Esophagus muscularis mucosa (tissue), 4 donors: ENCODE measurements around the gene RNASEH2A.
"Not testable (repeated sequence)": the region's sequence is repeated elsewhere in the genome, so short reads cannot be mapped to it uniquely, and the experiment has no call there.

Source experiments
- EP300 ChIP-seq: sonication (generic); formaldehyde crosslinking; IDR thresholded peaks from one replicate; pipeline ENCODE4 v1.6.1; 2017; ENCODE audit warnings: antibody characterized with exemption
- POLR2A ChIP-seq: fragments of 450-650 bp; IDR thresholded peaks from one replicate; pipeline ENCODE4 v1.6.1; 2017; ENCODE audit warnings: antibody characterized with exemption, moderate library complexity, mild to moderate bottlenecking, low read depth
- POLR2AphosphoS5 ChIP-seq, 2 donors: sonication (generic); formaldehyde crosslinking; IDR thresholded peaks; one replicate each; pipeline ENCODE4 v1.6.1; 2017; ENCODE audit warnings: antibody characterized with exemption in 2 of 2
- TF ChIP-seq, protein P1 (sequence below), 3 experiments: fragments of 200-600 bp in 2 of 3; fragments of 450-650 bp in 1 of 3; sonication (generic) in 2 of 3; IDR thresholded peaks; one replicate each; pipeline ENCODE4 v1.5.1; 2017 to 2019; ENCODE audit warnings: antibody characterized with exemption in 3 of 3, mild to moderate bottlenecking in 2 of 3, moderate library complexity in 1 of 3

DNA sequence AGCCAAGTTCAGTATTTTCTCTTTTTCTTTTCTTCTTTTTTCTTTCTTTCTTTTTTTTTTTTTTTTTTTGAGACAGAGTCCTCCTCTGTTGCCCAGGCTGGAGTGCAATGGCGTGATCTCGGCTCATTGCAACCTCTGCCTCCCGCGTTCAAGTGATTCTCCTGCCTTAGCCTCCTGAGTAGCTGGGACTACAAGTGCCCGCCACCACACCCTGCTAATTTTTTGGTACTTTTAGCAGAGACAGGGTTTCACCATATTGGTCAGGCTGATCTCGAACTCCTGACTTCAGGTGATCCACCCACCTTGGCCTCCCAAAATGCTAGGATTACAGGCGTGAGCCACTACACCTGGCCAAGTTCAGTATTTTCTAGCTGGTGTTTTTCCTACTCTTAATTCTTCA, 8.8 kb upstream of the RNASEH2A start:
- TF ChIP-seq, protein P1, sequence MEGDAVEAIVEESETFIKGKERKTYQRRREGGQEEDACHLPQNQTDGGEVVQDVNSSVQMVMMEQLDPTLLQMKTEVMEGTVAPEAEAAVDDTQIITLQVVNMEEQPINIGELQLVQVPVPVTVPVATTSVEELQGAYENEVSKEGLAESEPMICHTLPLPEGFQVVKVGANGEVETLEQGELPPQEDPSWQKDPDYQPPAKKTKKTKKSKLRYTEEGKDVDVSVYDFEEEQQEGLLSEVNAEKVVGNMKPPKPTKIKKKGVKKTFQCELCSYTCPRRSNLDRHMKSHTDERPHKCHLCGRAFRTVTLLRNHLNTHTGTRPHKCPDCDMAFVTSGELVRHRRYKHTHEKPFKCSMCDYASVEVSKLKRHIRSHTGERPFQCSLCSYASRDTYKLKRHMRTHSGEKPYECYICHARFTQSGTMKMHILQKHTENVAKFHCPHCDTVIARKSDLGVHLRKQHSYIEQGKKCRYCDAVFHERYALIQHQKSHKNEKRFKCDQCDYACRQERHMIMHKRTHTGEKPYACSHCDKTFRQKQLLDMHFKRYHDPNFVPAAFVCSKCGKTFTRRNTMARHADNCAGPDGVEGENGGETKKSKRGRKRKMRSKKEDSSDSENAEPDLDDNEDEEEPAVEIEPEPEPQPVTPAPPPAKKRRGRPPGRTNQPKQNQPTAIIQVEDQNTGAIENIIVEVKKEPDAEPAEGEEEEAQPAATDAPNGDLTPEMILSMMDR (IDR thresholded peaks at IDR 0.05) = not testable (repeated sequence)
- not testable (repeated sequence) for TF ChIP-seq POLR2A; EP300; POLR2AphosphoS5 (IDR thresholded peaks at IDR 0.05)
